GM18508 (cell line): ENCODE data around the gene CTRL.

ENCODE experiments used
- ATAC-seq: cut with Tn5 transposase; IDR thresholded peaks from one replicate; pipeline ENCODE4 v1.9.1; 2021; ENCODE audit warnings: moderate number of reproducible peaks; ENCODE audit not compliant: insufficient read depth, unreplicated experiment

The CTRL gene

GRCh38 chr16:67963662-67964321 lies 32.1 kb upstream of the CTRL start:
- no peak for ATAC-seq

DNA sequence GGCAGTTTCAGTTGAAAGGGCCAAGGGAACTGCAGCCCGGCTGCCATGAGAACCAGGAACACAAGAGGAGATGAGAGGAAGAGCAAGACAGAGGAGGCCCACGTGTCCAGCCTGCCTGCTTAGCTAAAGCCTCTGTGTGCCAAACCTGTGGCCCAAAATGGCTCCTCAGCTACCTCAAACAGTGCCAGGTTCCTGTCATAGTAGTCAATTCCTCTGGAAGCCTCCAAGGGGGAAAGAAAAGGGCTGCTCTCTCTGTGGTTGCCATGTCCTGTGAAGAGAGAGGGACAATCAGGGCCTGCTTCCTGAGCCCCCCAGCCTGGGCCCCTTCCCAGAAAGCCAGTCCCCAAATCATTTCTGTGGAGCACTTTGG lies 31.6 kb upstream of the CTRL start:
- ATAC-seq, result no peak

- no peak for ATAC-seq
Observed at GRCh38 chr16:67962135-67962534, 30.5 kb upstream of the CTRL start.

- no peak for ATAC-seq
Observed at GRCh38 chr16:67961551-67961957, 29.9 kb upstream of the CTRL start.

GRCh38 chr16:67959536-67960329 lies 28.1 kb upstream of the CTRL start:
- ATAC-seq, result no peak

GRCh38 chr16:67957622-67958021 lies 26.0 kb upstream of the CTRL start:
- ATAC-seq, result no peak

- ATAC-seq, result no peak
Observed at GRCh38 chr16:67954421-67955196, 22.9 kb upstream of the CTRL start.

GRCh38 chr16:67953641-67954375 lies 22.1 kb upstream of the CTRL start:
- ATAC-seq, result no peak

DNA sequence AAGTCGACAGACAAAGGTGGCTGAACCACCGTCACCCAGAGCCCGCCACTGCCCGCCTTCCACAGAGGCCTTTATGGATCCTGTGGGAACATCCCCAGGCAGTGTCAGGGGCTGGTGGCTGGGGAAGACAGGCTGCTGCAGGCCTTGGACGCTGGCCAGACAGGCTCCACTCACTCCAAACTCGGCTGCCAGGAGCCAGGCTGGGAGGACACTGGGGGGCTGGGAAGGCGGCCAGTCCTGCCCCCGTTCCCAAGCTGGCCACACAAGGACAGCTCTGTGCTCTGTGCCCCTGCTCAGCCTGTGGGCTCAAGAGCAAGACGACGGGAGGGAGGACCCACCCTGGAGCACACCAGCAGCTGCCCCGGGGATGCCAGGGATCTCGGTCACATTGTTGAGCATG lies 19.8 kb upstream of the CTRL start:
- ATAC-seq, result no peak

DNA sequence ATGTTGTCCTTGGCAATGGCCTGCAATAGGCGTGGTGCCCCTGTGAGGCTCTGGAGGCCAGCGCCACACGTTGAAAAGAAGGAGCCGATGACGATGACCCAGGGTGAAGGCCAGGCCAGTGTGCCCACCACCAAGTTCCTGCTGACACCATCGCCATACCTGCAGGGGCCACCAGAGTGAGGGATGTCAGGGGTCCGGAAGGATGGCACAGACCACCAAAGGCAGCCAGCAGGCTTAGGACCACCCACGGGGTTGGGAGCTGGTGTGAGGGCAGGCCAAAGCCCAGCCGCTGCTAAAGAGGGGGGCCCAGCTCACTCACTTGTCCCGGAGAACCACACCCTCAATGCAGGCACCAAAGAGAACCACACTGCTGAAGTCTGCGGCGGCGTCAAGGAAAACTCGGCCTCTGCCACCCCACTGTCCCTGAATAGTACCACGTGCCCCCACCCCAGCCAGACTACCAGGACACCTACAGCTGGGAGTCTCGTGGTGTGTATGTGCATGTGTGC lies 18.7 kb upstream of the CTRL start:
- no peak for ATAC-seq

DNA sequence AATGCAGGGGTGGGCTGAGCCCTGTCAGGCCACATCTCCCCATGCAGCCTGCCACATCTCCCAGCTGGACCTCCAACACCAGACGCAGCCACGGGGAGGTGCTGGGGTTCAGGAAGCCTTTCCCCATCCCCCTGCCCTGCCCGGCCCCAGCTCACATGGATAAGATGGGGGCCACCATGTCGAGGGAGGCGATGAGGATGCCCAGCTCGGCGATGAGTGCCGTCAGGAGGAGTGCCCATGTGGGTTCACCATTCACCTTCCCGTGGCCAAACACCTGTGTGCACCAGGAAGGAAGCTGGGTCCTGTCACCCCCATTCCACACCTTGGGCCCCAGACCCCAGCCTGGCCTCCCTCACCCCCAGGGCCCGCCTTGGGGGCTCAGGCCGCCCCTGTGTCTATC lies 18.0 kb upstream of the CTRL start:
- ATAC-seq, result no peak

DNA sequence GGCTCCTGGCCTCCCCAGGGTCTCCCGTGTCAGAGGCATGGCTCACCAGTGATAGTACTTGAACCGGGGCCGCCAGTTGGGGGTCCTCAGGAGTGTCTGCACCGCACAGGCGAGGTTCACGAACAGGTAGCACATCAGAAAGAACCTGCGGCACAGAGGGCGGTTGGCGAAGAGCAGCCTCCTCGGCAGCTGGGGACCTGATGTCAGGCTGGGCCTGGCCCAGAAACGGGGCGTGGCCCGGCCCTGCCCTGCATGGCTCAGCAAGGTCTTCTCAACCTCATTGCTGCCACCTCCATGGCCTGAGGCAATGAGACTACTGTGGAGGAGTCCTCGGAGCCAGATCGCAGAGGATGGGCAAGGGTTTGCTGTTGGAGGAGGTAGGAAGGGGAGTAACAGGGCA lies 16.4 kb upstream of the CTRL start:
- no peak for ATAC-seq

DNA sequence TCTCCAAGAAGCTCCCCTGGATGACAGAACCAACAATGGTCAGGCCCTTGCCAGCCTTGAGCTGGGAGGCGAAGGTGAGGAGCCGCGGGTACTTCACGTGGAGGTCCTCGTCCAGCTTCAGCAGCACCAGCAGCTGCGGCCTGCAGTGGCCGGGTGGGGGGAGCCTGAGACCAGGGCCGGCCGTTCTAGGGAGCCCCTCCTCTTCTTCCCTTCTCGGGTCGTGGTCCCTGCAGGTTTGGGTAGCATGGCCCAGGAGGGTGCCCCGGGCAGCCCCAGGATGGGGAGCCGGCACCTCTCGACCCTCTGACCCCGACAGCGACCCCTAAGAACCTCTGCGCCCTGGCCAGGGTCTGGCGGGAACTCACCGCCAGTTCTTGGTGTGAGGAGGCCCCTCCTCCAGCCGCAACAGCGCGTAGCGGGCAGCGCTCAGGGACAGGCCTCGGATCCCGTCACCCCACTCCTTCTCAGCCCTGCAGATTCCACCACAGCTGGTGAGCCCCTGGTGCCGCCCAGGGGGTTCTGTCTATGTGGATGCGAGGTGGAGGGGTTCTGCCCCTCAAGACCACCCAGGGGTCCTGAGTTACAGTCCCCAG lies 15.4 kb upstream of the CTRL start:
- no peak for ATAC-seq

DNA sequence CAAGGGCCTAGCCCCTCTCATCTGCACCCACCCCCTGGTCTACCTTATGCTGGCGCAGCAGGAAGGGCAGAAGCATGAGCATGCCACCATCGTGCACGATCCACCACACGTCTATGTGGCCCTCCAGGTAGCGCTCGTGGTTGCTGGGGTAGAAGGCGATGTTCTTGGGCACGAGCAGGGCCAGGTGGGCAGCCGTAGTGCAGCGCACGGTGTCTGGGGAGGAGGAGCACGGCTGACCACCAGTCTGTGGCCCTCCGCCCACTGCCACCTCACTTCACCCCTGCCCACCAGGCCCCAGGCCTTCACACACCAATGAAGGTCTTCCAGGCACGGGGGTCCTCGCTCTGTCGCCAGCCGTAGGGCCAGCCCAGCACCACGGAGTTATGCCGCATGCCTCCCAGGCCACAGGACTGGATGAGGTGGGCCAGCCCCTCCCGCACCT lies 14.5 kb upstream of the CTRL start:
- no peak for ATAC-seq

GRCh38 chr16:67945392-67945933 lies 13.8 kb upstream of the CTRL start:
- ATAC-seq, result no peak

- ATAC-seq, result no peak
Observed at GRCh38 chr16:67944690-67945391, 13.2 kb upstream of the CTRL start.

DNA sequence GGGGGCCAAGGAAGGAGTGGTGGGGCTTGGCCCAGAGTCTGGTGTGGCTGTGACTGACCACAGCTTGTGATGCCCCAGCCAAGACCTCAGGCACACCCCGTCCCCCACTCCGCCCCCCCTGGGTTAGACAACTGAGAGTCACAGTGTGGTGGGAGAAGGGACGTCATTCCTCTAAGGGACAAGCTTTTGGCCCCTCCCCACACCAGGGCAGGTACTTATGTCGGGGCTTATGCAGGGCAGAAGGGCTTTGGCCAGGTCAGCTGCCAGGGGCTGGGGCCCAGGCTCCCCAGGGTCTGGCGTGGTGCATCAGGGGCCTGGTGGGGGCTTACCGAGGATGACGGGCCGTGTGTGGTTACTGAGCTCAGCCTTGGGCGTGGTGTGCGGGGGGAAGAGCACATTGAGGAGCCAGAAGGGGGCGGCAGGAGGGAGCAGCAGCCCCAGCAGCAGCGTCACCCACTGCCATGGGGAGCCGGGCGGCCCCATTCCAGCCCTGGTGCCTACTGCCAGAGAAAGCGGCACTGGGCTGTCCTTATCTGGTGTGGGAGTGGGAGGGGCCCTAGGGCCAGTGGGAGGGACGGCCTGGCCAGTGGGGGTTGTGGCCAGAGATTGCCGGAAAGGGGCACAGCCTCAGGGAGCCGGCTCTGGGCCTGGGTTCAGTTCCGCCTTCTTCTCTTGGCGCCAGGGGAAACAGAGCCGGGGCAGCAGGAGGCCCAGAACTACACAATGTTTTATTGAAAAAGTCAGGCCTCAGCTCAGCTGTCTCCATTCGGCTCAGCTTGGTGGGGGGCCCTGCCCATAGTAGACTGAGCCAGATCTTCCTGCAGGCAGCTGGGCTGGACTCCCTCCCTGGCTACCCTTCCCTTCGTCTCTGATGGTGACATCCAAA lies 12.2 kb upstream of the CTRL start, which contains the start of gene LCAT:
Gene LCAT, minus strand, starts transcription at position 502 of the 886 bp plus-strand sequence. Its CDS starts 19 bp downstream, at position 483.
- no peak for ATAC-seq

DNA sequence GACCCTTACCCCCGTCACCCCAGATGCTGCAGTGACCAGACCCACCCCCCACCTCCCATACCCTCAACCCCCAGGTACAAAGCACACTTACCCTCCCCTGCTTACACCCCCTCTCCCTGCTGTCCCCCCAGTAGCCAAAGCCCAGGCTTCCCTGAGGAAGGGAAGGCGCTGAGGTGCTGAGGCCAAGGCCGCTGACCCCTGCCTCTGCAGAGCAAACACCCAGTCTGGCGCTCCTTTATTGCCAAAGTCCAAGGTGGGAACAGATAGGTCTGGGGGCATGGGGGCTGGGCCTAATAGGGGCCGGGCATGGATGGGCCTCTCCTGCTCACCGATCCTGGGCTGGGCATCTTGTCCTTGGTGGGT lies 11.6 kb upstream of the CTRL start:
- ATAC-seq, result no peak
